Activated naive CD8-positive, alpha-beta T cell (primary cell): Measurements from ENCODE around the gene IFFO2.

Experiments used
- H3K27ac Mint-ChIP-seq: one replicate; pipeline ENCODE4 v1.8.0; 2021; ENCODE audit warnings: mixed read lengths
- H3K27me3 Mint-ChIP-seq: one replicate; pipeline ENCODE4 v1.8.0; 2021; ENCODE audit warnings: mixed read lengths
- H3K36me3 Mint-ChIP-seq: one replicate; pipeline ENCODE4 v1.8.0; 2021; ENCODE audit warnings: mixed read lengths
- H3K4me1 Mint-ChIP-seq: one replicate; pipeline ENCODE4 v1.8.0; 2021; ENCODE audit warnings: low read depth, mixed read lengths
- H3K4me3 Mint-ChIP-seq: one replicate; pipeline ENCODE4 v1.8.0; 2021; ENCODE audit warnings: mild to moderate bottlenecking, mixed read lengths
- H3K9me3 Mint-ChIP-seq: one replicate; pipeline ENCODE4 v1.8.0; 2021; ENCODE audit warnings: low read depth, mixed read lengths

The IFFO2 gene

GRCh38 chr1:18962121-18962721 is 5.7 kb upstream of the IFFO2 start:
- H3K27me3 Mint-ChIP-seq: no peaks in the 10 kb centered on the region
- no peak overlapping the region for H3K27ac Mint-ChIP-seq
- peaks cover 20% of the 10 kb centered on the region for H3K4me1 Mint-ChIP-seq
- no peaks in the 10 kb centered on the region for H3K9me3 Mint-ChIP-seq
- H3K36me3 Mint-ChIP-seq: no peaks in the 10 kb centered on the region
- no peak overlapping the region for H3K4me3 Mint-ChIP-seq

GRCh38 chr1:18960821-18961220 is 4.3 kb upstream of the IFFO2 start:
- H3K36me3 Mint-ChIP-seq: no peaks in the 10 kb centered on the region
- H3K27me3 Mint-ChIP-seq: no peaks in the 10 kb centered on the region
- H3K9me3 Mint-ChIP-seq: no peaks in the 10 kb centered on the region
- H3K4me1 Mint-ChIP-seq: peaks cover 18% of the 10 kb centered on the region
- no peak overlapping the region for H3K27ac Mint-ChIP-seq
- no peak overlapping the region for H3K4me3 Mint-ChIP-seq

- no peaks in the 10 kb centered on the region for H3K27me3 Mint-ChIP-seq
- peak overlapping the region; percentile 47 for H3K27ac Mint-ChIP-seq
- H3K36me3 Mint-ChIP-seq: no peaks in the 10 kb centered on the region
- H3K4me3 Mint-ChIP-seq: no peak overlapping the region
- H3K4me1 Mint-ChIP-seq: peaks cover 16% of the 10 kb centered on the region
- no peaks in the 10 kb centered on the region for H3K9me3 Mint-ChIP-seq
Observed at GRCh38 chr1:18960409-18960808, 3.9 kb upstream of the IFFO2 start.

GRCh38 chr1:18959591-18959990 is 3.1 kb upstream of the IFFO2 start:
- H3K9me3 Mint-ChIP-seq: no peaks in the 10 kb centered on the region
- H3K36me3 Mint-ChIP-seq: no peaks in the 10 kb centered on the region
- H3K27me3 Mint-ChIP-seq: no peaks in the 10 kb centered on the region
- H3K4me1 Mint-ChIP-seq: peaks cover 22% of the 10 kb centered on the region
- no peak overlapping the region for H3K4me3 Mint-ChIP-seq
- H3K27ac Mint-ChIP-seq: no peak overlapping the region

GRCh38 chr1:18957532-18958300 is 1.2 kb upstream of the IFFO2 start:
- Mint-ChIP-seq H3K27ac (peak overlapping the region; percentile 18), H3K9me3 (no peaks in the 10 kb centered on the region), H3K4me1 (peaks cover 41% of the 10 kb centered on the region), H3K4me3 (peak overlapping the region; percentile 87), H3K36me3 (no peaks in the 10 kb centered on the region), H3K27me3 (no peaks in the 10 kb centered on the region)

- Mint-ChIP-seq H3K36me3 (no peaks in the 10 kb centered on the region), H3K9me3 (no peaks in the 10 kb centered on the region), H3K27ac (peak overlapping the region; percentile 70), H3K4me1 (peaks cover 47% of the 10 kb centered on the region), H3K27me3 (no peaks in the 10 kb centered on the region), H3K4me3 (peak overlapping the region; percentile 87)
Observed at GRCh38 chr1:18957136-18957521, 653 bp upstream of the IFFO2 start.

- Mint-ChIP-seq H3K4me3 (peak overlapping the region; percentile 91), H3K4me1 (peaks cover 62% of the 10 kb centered on the region), H3K9me3 (no peaks in the 10 kb centered on the region), H3K27ac (peak overlapping the region; percentile 81), H3K27me3 (no peaks in the 10 kb centered on the region), H3K36me3 (no peaks in the 10 kb centered on the region)
Observed at GRCh38 chr1:18955441-18956192, 859 bp downstream of the IFFO2 start.

GRCh38 chr1:18955131-18955440 is 1.4 kb downstream of the IFFO2 start:
- no peaks in the 10 kb centered on the region for H3K27me3 Mint-ChIP-seq
- no peaks in the 10 kb centered on the region for H3K9me3 Mint-ChIP-seq
- H3K4me3 Mint-ChIP-seq: peak overlapping the region; percentile 91
- peak overlapping the region; percentile 81 for H3K27ac Mint-ChIP-seq
- H3K4me1 Mint-ChIP-seq: peaks cover 67% of the 10 kb centered on the region
- no peaks in the 10 kb centered on the region for H3K36me3 Mint-ChIP-seq

GRCh38 chr1:18954270-18955071 is 2.0 kb downstream of the IFFO2 start:
- H3K36me3 Mint-ChIP-seq: no peaks in the 10 kb centered on the region
- H3K27ac Mint-ChIP-seq: peak overlapping the region; percentile 81
- H3K4me1 Mint-ChIP-seq: peaks cover 74% of the 10 kb centered on the region
- no peaks in the 10 kb centered on the region for H3K9me3 Mint-ChIP-seq
- H3K4me3 Mint-ChIP-seq: peak overlapping the region; percentile 91
- no peaks in the 10 kb centered on the region for H3K27me3 Mint-ChIP-seq

GRCh38 chr1:18953731-18954231 is 2.7 kb downstream of the IFFO2 start:
- H3K27me3 Mint-ChIP-seq: no peaks in the 10 kb centered on the region
- H3K27ac Mint-ChIP-seq: peak overlapping the region; percentile 58
- H3K36me3 Mint-ChIP-seq: no peaks in the 10 kb centered on the region
- no peaks in the 10 kb centered on the region for H3K9me3 Mint-ChIP-seq
- H3K4me3 Mint-ChIP-seq: peak overlapping the region; percentile 91
- H3K4me1 Mint-ChIP-seq: peaks cover 80% of the 10 kb centered on the region

- H3K4me3 Mint-ChIP-seq: peak overlapping the region; percentile 81
- H3K9me3 Mint-ChIP-seq: no peaks in the 10 kb centered on the region
- H3K27me3 Mint-ChIP-seq: no peaks in the 10 kb centered on the region
- H3K4me1 Mint-ChIP-seq: peaks cover 83% of the 10 kb centered on the region
- peak overlapping the region; percentile 98 for H3K27ac Mint-ChIP-seq
- H3K36me3 Mint-ChIP-seq: no peaks in the 10 kb centered on the region
Observed at GRCh38 chr1:18951818-18952391, 4.6 kb downstream of the IFFO2 start.

- peak overlapping the region; percentile 81 for H3K4me3 Mint-ChIP-seq
- peak overlapping the region; percentile 98 for H3K27ac Mint-ChIP-seq
- H3K36me3 Mint-ChIP-seq: no peaks in the 10 kb centered on the region
- H3K27me3 Mint-ChIP-seq: no peaks in the 10 kb centered on the region
- H3K9me3 Mint-ChIP-seq: no peaks in the 10 kb centered on the region
- H3K4me1 Mint-ChIP-seq: peaks cover 88% of the 10 kb centered on the region
Observed at GRCh38 chr1:18951416-18951815, 5.1 kb downstream of the IFFO2 start.

GRCh38 chr1:18950401-18951026 is 6.0 kb downstream of the IFFO2 start:
- Mint-ChIP-seq H3K36me3 (no peaks in the 10 kb centered on the region), H3K4me1 (peaks cover 94% of the 10 kb centered on the region), H3K27ac (peak overlapping the region; percentile 98), H3K27me3 (no peaks in the 10 kb centered on the region), H3K9me3 (no peaks in the 10 kb centered on the region), H3K4me3 (peak overlapping the region; percentile 81)
